ENCODE data around the gene PPARA.

DNA sequence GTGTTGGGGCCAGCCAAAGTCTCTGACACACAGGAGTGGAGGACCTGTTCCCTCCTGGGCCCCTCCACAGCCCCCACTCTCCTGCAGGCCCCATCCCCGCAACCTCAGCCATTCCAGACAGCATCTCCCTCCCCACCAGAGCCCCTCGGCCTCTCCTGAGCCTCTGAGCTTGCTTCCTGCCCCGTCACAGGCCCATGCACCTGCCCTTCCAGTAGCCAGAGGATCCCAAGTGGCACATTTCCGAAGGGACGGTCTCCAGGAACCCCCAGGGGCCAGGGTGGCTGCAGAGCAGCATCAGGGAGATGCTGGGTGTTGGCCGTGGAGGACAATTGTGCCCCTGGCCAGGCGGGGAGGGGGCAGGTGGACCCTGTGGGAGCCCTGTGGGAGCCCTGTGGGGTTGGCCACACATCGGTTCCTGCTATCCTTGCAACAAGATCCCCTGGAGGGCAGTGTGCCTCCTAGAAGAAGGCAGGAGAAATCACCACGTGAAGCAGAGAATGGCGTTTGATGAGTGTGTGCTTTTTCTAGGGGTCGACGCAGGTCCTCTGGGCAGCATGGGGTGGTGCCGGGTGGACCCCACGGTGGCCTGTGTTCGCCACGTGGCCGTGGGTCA is 45.3 kb upstream of the PPARA start:
- TF ChIP-seq, protein P1, sequence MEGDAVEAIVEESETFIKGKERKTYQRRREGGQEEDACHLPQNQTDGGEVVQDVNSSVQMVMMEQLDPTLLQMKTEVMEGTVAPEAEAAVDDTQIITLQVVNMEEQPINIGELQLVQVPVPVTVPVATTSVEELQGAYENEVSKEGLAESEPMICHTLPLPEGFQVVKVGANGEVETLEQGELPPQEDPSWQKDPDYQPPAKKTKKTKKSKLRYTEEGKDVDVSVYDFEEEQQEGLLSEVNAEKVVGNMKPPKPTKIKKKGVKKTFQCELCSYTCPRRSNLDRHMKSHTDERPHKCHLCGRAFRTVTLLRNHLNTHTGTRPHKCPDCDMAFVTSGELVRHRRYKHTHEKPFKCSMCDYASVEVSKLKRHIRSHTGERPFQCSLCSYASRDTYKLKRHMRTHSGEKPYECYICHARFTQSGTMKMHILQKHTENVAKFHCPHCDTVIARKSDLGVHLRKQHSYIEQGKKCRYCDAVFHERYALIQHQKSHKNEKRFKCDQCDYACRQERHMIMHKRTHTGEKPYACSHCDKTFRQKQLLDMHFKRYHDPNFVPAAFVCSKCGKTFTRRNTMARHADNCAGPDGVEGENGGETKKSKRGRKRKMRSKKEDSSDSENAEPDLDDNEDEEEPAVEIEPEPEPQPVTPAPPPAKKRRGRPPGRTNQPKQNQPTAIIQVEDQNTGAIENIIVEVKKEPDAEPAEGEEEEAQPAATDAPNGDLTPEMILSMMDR (conservative IDR thresholded peaks at IDR 0.05; ENCODE audit: low read length) = no peak
- TF ChIP-seq EZH2phosphoT487 (IDR thresholded peaks at IDR 0.05; ENCODE audit: borderline replicate concordance, low read depth, low read length) = no peak
